Ishikawa (cell line): ENCODE results near the gene GFOD2.

ENCODE experiments used
- CEBPB ChIP-seq: IDR thresholded peaks from 2 replicates; pipeline ENCODE4 v1.6.1; 2012
- CREB1 ChIP-seq: IDR thresholded peaks from 2 replicates; pipeline ENCODE4 v1.6.1; 2012; ENCODE audit warnings: low read depth
- EGR1 ChIP-seq: IDR thresholded peaks from 2 replicates; pipeline ENCODE4 v1.6.1; 2012
- EP300 ChIP-seq: IDR thresholded peaks from 2 replicates; pipeline ENCODE4 v1.6.1; 2012; ENCODE audit warnings: borderline replicate concordance
- FOXM1 ChIP-seq: IDR thresholded peaks from 2 replicates; pipeline ENCODE4 v1.6.1; 2012; ENCODE audit warnings: low read depth, borderline replicate concordance
- NFIC ChIP-seq: IDR thresholded peaks from 2 replicates; pipeline ENCODE4 v1.6.1; 2012
- RAD21 ChIP-seq: IDR thresholded peaks from 2 replicates; pipeline ENCODE4 v1.6.1; 2012; ENCODE audit warnings: low read depth
- TAF1 ChIP-seq: IDR thresholded peaks from 2 replicates; pipeline ENCODE4 v1.6.1; 2012; ENCODE audit warnings: low read depth, mild to moderate bottlenecking
- TCF12 ChIP-seq: IDR thresholded peaks from 2 replicates; pipeline ENCODE4 v1.6.1; 2012; ENCODE audit warnings: low read depth
- TEAD4 ChIP-seq: IDR thresholded peaks from 2 replicates; pipeline ENCODE4 v1.6.1; 2012
- YY1 ChIP-seq: IDR thresholded peaks from 2 replicates; pipeline ENCODE4 v1.6.1; 2012; ENCODE audit warnings: low read depth
- ZBTB7A ChIP-seq: IDR thresholded peaks from 2 replicates; pipeline ENCODE4 v1.6.1; 2012; ENCODE audit warnings: low read depth
- TF ChIP-seq, protein P1 (sequence below): IDR thresholded peaks from 2 replicates; pipeline ENCODE4 v1.6.1; 2012
- TF ChIP-seq, protein P2 (sequence below): IDR thresholded peaks from 2 replicates; pipeline ENCODE4 v1.6.1; 2012
- TF ChIP-seq, protein P3 (sequence below): IDR thresholded peaks from 2 replicates; pipeline ENCODE4 v1.6.1; 2012; ENCODE audit warnings: low read depth, mild to moderate bottlenecking

GFOD2 gene

DNA sequence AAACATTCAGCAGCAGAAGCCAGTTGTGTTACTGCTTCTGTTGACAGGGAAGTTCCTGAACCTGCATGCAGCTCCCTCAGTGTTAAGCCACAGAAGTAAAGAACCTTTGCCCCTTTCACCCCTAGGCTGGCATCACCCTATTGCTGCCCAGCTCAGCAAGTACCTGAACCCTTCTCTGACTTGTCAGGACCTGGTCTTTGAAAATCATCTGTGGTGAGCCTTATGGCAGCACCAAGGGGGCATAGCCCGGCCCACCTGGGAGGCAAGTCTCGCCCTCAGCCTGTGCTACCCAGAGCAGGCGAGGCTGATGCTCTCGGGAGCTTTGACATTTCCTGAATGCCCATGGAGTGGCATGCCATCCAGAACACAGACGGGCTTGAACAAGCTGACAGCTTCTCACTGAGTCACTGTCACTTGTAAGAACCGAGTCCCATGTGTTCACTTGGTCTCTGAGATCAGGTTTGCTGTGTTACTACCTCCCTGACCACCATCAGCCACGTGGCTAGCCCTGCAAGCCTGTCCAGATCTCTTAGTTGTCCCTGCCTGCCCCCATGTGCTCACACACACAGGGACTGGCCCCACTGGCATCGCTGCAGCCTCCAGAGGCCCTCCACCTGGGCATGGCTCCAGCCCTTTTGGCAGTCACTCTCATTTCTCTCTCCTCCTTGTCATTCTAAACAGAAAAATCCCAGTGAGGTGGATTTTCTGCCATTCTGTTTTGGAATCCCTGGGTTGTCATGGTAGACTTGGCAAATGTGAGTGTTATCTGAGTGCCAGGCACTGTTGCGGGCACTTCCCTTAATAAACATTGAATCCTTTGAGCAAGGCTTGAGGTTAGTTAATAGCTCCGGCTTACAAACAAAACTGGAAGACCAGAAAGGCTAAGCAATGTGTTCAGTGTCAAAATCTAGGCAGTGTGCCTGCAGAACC lies 77.1 kb downstream of the GFOD2 start:
- TF ChIP-seq YY1 (no peak), TAF1 (no peak), ZBTB7A (no peak), EP300 (no peak), RAD21 (no peak), TEAD4 (no peak), TCF12 (no peak), FOXM1 (no peak), EGR1 (no peak), CREB1 (no peak)
- TF ChIP-seq, protein P1, sequence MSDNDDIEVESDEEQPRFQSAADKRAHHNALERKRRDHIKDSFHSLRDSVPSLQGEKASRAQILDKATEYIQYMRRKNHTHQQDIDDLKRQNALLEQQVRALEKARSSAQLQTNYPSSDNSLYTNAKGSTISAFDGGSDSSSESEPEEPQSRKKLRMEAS: no peak
- TF ChIP-seq, protein P2, sequence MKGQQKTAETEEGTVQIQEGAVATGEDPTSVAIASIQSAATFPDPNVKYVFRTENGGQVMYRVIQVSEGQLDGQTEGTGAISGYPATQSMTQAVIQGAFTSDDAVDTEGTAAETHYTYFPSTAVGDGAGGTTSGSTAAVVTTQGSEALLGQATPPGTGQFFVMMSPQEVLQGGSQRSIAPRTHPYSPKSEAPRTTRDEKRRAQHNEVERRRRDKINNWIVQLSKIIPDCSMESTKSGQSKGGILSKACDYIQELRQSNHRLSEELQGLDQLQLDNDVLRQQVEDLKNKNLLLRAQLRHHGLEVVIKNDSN: no peak
- TF ChIP-seq, protein P3, sequence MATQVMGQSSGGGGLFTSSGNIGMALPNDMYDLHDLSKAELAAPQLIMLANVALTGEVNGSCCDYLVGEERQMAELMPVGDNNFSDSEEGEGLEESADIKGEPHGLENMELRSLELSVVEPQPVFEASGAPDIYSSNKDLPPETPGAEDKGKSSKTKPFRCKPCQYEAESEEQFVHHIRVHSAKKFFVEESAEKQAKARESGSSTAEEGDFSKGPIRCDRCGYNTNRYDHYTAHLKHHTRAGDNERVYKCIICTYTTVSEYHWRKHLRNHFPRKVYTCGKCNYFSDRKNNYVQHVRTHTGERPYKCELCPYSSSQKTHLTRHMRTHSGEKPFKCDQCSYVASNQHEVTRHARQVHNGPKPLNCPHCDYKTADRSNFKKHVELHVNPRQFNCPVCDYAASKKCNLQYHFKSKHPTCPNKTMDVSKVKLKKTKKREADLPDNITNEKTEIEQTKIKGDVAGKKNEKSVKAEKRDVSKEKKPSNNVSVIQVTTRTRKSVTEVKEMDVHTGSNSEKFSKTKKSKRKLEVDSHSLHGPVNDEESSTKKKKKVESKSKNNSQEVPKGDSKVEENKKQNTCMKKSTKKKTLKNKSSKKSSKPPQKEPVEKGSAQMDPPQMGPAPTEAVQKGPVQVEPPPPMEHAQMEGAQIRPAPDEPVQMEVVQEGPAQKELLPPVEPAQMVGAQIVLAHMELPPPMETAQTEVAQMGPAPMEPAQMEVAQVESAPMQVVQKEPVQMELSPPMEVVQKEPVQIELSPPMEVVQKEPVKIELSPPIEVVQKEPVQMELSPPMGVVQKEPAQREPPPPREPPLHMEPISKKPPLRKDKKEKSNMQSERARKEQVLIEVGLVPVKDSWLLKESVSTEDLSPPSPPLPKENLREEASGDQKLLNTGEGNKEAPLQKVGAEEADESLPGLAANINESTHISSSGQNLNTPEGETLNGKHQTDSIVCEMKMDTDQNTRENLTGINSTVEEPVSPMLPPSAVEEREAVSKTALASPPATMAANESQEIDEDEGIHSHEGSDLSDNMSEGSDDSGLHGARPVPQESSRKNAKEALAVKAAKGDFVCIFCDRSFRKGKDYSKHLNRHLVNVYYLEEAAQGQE: no peak

DNA sequence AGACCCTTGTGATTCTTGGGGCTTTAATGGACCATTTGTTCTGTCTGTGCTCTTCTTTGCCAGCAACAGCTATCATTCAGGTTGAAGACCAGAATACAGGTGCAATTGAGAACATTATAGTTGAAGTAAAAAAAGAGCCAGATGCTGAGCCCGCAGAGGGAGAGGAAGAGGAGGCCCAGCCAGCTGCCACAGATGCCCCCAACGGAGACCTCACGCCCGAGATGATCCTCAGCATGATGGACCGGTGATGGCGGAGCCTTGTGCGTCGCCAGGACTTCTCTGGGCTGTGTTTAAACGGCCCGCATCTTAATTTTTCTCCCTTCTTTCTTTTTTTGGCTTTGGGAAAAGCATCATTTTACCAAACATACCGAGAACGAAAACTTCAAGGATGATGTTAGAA lies 81.5 kb downstream of the GFOD2 start:
- TF ChIP-seq FOXM1 (no peak), TAF1 (no peak), EP300 (no peak), EGR1 (no peak), CEBPB (no peak), YY1 (no peak), RAD21 (no peak), ZBTB7A (no peak), CREB1 (no peak), TCF12 (no peak), NFIC (no peak), TEAD4 (no peak)
- TF ChIP-seq, protein P1: no peak
- TF ChIP-seq, protein P3: no peak
- TF ChIP-seq, protein P2: no peak

DNA sequence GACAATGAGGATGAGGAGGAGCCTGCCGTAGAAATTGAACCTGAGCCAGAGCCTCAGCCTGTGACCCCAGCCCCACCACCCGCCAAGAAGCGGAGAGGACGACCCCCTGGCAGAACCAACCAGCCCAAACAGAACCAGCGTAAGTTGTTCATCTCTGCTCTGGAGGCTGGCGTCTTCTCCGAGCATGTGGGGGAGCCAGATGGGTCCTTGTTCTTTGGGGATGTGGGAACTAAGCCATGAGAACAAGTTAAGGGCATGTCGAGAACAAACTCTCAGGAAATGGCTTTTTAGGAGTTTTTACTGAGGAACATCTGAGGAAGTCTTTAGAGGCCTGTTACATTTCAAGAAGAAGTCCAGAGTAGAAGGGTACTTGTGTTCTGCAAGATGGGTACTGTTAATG lies 82.4 kb downstream of the GFOD2 start:
- TF ChIP-seq NFIC (no peak), RAD21 (no peak), FOXM1 (no peak), TEAD4 (no peak), CEBPB (no peak), ZBTB7A (no peak), YY1 (no peak), TAF1 (no peak), TCF12 (no peak), EP300 (no peak), EGR1 (no peak), CREB1 (no peak)
- TF ChIP-seq, protein P1: no peak
- TF ChIP-seq, protein P2: no peak
- TF ChIP-seq, protein P3: no peak
